Spleen (tissue), 7 donors: ENCODE data around the gene LMBR1.

Experiments
- POLR2A ChIP-seq, 3 donors: fragments of 450-650 bp; IDR thresholded peaks; one replicate each; pipeline ENCODE4 v1.5.1; 2017; ENCODE audit warnings: antibody characterized with exemption in 3 of 3, mild to moderate bottlenecking in 1 of 3
- TF ChIP-seq, protein P1 (sequence below), 11 experiments: fragments of 200-600 bp in 7 of 11; fragments of 450-650 bp in 4 of 11; sonication (generic) in 4 of 11; IDR thresholded peaks in 8 of 11; conservative IDR thresholded peaks in 3 of 11; 1 replicate in 7 of 11; 2 replicates in 4 of 11; pipeline versions ENCODE4 v1.4.0 to v1.8.0; 2016 to 2021; ENCODE audit warnings: antibody characterized with exemption in 11 of 11, inconsistent platforms in 4 of 11, mild to moderate bottlenecking in 1 of 11
- donor health status: DM: no; HTN: no; CAD: no; lungs with moderate emphysema.
- donor health status: DM: no; HTN: no; CAD: no.
- donor health status: DM: no; HTN: no; CAD: no.

DNA sequence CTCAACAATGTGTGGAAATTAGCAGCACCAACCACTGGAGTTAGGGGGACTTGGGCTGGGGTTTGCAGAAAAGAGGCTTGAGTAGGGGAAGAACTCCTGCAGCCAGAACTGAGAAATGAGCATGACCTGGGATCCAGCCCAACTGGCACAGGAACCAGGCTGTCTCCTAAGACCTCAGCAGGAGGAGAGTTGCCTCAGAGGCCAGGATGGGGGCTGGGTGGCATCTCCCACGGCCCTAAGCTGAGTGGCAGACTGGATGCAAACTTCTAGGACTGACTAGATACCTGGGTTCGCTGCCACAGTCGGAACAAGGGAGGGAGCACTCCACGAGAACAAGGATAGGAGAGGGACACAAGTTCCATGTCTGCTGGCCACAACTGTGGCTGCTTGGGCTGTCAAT is 189.8 kb downstream of the LMBR1 start:
- TF ChIP-seq, protein P1, sequence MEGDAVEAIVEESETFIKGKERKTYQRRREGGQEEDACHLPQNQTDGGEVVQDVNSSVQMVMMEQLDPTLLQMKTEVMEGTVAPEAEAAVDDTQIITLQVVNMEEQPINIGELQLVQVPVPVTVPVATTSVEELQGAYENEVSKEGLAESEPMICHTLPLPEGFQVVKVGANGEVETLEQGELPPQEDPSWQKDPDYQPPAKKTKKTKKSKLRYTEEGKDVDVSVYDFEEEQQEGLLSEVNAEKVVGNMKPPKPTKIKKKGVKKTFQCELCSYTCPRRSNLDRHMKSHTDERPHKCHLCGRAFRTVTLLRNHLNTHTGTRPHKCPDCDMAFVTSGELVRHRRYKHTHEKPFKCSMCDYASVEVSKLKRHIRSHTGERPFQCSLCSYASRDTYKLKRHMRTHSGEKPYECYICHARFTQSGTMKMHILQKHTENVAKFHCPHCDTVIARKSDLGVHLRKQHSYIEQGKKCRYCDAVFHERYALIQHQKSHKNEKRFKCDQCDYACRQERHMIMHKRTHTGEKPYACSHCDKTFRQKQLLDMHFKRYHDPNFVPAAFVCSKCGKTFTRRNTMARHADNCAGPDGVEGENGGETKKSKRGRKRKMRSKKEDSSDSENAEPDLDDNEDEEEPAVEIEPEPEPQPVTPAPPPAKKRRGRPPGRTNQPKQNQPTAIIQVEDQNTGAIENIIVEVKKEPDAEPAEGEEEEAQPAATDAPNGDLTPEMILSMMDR (IDR thresholded peaks at IDR 0.05 in 8 of 11, conservative IDR thresholded peaks at IDR 0.05 in 3 of 11), result no peak
- no peak for TF ChIP-seq POLR2A (IDR thresholded peaks at IDR 0.05)
